ENCODE results near the gene LAIR2.
"Not testable (repeated sequence)": the region's sequence is repeated elsewhere in the genome, so short reads cannot be mapped to it uniquely, and the experiment has no call there.

Gene LAIR2

DNA sequence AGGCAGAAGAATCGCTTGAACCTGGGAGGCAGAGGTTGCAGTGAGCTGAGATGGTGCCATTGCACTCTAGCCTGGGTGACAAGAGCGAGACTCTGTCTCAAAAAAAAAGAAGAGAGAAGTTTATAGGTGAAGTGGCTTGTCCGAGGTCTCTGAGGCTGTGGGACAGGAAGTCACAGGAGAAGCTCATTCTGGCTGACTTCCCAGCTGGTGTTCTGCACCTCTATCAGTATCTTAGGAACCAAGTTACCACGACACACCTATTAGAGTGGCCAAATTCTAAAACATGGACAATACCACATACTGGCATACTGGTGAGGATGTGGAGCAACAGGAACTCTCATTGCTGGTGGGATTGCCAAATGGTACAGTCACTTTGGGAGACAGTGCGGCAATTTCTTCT is 7.3 kb upstream of the LAIR2 start:
- not testable (repeated sequence) for DNase-seq

DNA sequence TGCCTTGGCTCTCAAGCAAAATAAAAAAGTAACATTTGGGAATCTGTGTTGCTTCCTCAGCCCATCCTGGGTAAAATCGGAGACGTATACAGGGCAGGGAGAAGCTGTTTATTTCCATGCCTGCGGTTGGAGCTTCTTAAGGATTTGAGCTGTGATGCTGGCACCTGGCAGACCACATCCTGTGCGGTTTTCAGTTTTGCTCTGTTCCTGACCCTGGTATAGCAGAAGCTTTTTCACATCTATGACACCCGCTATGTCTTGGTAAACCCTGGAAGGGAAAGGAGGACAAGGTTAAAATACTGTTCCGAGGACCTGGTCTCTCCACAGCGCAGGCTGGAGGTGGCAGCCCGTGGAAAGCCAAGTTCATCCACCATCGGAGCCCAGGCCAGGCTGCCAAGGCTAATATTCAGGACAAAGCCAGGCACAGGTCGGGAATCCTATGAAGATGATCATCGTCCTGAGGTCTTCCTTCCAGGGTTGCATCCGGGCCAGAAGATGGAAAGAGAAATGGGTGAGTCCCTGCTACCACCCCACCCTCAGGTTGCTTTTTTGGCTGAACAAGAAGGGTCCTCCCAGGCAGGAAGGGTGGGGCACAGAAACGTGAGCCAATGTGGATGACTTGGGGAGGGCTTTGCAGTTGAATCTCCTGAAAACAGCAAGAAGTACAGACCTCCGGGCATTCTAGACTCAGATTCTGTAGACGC is 4.7 kb upstream of the LAIR2 start:
- not testable (repeated sequence) for DNase-seq

DNA sequence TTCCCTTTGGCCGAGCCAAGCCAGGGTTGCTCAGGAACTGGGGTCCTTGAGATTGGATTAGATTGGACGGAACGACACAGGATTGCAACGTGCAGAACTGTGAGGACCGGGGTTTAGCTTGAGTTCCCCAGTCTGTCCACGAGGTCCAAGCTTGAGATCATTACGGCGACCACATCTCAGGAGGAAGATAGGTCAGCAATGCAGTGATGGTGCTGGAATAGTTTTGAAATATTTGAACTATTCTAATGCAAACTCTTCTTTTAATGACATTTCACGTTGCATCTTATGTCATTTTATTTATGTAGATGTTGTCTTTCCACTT is 4.2 kb upstream of the LAIR2 start:
- DNase-seq = not testable (repeated sequence)

DNA sequence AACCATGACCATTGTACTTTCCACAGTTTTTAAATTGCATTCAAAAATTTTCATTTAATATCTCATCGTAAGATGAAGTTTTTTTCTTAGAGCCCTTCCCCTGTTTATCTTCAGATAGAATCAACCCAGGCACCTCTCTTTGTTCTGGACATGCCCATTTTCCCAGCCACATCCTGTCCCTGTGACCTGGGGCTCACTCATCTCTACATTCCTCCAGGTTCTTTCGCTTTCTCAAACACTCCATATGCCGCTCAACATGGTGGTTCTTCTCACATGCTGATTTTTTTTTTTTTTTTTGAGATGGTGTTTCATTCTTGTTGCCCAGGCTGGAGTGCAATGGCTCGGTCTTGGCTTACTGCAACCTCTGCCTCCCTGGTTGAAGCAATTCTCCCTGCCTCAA is 2.9 kb downstream of the LAIR2 start:
- not testable (repeated sequence) for DNase-seq

DNA sequence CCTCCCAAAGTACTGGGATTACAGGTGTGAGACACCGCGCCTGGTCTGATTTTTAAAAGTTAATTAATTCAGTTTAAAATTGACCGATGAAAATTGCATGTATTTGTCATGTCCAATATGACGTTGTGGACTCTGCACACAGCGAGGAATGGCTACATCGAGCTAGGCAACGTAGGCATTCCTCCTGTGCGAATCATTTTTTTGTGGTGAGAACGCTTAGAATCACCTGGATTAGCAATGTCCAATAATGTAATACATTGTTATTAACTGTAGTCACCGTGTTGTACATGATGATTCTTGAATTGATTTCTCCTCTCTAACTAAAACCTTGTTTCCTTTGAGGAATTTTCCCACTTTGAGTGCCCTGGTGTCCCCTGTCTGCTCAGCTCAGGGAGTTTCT is 3.4 kb downstream of the LAIR2 start:
- no peak for DNase-seq

DNA sequence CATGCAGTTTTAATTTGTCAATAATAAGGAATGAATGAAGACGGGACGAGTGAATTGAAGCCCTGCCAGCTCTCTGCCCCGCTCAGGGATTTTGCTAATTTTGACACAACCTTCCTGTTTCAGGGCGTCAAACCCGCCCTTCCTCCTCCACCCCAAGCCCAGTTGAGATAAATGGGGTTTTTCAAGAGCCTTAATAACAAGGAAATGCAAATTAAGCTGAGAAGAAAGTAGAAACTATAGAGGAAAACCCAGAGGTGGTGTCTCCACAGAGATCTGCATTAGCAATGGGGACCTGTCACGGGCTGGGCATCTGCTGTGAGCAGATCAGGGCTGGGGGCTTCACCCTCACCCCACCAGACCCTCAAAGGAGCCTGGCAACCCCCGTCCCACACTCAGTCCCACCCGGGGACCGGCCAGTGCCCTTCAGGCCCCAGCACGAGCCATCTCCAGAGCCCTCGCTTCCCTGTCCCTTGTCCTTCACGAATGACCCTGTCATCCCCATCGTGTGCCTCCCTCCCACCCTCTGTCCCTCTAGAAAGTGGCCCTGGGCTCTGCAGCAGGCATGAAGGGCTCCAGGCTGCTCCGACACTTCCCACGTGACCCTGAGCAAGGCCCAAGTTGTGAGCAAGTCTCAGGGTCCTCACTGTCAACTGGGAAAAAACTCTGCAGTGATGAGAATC is 4.5 kb downstream of the LAIR2 start:
- not testable (repeated sequence) for DNase-seq

DNA sequence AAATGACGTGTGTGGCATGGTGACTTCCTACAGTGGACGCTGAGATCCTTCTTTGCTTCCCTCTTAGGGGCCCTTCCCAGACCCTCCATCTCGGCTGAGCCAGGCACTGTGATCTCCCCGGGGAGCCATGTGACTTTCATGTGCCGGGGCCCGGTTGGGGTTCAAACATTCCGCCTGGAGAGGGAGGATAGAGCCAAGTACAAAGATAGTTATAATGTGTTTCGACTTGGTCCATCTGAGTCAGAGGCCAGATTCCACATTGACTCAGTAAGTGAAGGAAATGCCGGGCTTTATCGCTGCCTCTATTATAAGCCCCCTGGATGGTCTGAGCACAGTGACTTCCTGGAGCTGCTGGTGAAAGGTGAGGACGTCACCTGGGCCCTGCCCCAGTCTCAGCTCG is 5.2 kb downstream of the LAIR2 start:
- no peak for DNase-seq

DNA sequence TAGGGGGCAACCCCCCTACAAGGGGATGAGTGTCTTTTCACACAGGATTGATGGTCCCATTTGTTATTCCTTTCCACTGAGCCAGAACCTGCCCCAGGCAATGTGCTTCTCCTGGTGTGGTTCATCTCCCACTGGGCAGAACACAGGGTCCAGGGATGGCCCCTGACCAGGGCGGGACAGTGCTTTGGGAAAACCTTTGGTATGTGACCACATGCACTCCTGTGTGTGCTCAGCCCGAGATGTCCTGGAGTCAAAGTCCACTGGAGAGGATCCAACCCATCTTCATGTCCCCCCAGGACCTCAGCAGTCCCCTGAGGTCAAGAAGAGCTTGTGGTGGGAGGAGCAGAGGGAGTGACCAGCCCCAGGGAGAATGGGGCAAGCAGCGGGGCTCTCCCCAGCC is 5.9 kb downstream of the LAIR2 start:
- not testable (repeated sequence) for DNase-seq

DNA sequence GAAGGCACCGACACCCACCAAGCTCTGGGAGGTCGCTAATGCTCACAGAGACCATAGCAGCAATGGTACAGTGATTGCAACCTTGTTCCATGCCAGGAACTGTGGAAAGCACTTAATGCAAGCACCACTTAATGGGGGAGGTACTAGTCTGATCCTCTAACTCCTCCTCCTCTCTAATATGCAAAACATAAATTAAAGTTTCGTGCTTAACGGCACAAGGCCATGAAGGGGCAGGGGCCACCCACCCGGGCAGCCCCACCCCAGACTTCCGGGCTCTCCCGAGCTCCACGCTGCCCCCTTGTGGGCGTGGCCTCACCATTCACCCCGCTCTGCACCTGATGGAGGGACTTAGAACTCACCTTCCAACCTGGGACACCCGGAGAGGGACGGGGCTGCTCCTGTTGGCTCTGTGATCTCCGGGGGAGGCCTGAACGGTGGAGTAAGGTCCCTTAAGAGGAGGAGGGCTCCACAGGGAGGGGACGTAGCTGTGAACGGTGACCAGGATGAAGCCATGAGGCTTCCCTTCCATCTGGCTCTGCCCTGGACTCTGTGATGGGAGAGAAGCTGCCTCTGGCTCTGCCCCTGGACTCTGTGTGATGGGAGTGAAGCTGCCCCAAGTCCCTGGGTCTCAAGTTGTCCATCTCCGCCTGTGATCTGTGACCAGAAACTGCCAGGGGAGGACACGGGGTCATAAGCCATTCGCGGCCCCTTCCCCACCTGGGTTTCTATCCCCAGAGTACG is 6.7 kb downstream of the LAIR2 start:
- DNase-seq = not testable (repeated sequence)

DNA sequence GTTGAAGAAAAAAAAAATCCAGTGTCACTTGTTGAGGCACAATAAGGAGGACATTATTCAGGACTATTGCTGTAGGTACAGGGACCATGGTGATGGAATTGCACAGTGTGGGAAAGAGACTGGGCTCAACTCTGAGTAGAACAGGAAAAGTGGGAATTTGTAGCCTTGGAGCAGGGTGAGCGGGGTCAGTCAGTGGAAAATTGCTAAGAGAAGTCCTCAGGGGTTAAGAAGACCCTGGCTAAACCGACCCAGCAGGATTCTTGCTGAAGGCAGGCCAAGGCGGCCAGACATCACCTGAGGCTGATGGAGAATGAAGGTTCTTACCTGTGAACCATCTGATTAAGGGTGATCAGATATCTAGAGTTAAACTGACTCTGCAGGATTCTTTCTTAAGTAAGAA is 12.5 kb downstream of the LAIR2 start:
- DNase-seq = no peak

DNA sequence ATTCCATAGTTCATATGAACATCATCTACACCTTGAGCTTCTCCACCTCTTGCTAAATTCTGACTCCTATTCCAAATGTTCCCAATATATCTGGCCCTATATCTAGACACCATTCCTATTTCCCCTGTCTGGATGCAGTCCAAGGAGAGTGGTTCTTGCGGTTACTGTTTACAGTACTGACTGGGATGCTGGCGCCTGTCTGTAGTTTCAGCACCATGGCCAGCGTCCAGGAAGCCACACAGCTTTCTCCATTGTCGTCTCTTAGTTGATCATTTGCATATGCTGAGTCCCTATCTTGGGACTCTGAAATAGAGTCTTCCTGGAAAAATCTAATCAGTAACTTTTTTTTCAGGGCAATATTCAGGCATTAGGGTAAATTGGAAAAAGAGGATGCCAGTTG is 14.9 kb downstream of the LAIR2 start:
- DNase-seq = peak; percentile 58

DNA sequence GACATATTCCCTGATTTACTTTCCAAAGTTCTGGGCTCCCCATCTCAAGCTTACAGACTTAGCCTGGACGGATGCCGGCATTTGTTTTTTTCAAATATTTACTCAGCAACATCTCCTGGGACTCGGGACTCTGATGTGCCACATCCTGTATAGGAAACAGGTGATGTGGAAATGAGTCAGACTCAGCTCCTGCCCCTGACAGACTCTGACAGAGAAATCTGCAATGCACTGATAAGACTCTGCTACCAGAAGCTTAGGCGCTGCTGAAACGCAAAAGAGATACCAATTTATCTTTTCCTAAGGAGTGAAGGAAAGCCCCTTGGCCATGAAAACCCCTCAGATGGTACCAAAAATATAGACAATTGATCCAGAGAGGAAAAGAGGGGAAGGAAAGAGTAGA is 16.2 kb downstream of the LAIR2 start:
- DNase-seq = no peak

DNA sequence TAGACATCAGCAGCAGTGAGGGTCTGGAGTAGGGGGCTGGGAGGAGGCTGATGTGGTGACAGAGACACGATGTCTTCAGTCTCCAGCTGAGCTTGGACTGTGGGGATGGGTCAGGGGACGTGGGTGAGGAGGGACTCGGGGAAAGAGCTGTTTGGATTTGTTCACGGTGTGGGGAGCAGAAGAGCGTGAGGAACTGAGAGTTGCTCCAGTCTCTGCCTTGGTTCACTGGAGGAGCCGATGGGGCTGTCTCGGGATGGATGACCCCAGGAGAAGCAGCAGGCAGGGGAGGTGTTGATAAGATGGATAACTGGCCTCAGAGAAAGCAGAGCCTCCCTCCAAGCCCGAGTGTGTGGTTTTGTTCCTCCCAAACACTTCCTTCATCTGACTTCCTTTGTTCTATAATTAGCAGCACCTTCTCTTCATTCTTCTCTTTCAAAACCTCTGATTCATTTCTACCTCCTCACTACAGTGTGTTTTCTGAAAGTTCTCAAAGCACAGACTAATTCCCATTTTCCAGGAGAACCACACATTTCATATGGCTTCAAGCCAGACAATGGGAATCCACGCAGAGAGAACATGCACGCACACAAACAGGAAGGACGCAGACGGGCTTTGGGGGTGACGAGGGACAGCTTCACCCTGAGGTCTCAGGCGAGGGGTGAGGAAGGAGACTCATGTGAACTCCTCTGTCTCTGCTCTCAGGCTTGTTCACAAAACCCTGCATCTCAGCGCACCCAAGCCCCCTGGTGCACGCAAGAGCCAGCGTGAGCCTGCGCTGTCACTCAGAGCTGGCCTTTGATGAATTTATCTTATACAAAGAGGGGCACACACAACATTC is 18.6 kb downstream of the LAIR2 start:
- no peak for DNase-seq

DNA sequence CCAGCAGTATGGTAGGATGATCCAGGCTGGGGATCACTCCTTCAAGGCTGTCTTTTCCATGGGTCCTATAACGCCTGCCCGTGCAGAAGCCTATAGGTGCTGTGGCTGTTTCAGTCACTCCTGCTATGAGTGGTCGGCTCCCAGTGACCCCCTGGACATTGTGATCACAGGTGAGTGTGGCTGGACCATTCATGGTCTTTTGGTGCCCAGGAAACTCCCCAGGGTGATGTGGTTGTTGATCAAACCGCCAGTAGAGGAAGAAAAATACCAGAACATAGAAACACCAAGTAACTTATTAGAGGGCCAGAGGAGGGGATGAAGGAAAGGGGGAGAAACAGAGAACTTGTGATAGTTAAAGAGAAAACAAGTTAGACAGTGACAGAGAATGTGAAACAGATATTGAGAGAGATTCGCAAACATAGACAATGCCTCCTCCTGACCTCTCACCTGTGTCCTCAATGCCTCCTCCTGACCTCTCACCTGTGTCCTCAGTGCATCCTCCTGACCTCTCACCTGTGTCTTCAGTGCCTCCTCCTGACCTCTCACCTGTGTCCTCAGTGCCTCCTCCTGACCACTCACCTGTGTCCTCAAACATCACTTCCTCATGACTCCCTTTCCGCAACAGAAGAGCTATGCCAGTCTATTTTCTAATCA is 19.4 kb downstream of the LAIR2 start:
- no peak for DNase-seq

DNA sequence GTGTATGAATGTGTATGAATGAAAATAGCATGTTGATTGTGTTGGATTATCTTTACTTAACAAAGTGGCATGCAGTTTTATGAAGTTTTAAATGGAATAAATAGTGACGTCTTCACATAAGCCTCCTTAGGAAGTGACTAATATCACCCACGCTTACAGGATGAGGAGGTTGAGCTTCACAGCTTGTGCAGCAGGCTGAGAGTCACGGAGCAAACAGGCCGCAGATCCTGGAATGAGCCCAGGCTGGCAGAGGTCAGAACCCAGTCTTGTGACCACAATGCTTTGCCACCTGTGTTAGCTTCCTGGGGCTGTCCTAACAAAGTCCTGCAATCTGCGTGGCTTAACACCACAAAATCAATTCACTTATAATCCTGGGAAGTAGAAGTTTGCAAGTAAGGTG is 20.8 kb downstream of the LAIR2 start:
- DNase-seq = no peak

DNA sequence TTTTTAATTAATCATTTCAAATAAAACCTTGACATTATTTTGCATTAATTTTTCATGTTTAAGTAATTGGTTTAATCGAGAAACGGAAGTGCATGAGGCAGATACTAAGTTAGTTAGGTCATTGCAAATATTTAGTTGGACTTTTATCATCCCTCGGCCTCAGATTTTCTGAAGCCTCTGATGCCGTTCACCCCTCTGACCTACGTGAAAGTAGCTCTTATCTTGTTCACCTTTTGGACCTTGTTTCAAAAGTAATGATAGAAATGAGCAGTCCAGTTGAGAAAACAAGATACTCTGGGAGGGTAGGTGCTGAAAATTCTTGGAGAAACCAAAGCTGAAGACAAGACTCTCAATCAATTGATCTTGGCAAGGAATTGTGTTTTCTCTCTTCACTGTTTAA is 23.0 kb downstream of the LAIR2 start:
- no peak for DNase-seq

DNA sequence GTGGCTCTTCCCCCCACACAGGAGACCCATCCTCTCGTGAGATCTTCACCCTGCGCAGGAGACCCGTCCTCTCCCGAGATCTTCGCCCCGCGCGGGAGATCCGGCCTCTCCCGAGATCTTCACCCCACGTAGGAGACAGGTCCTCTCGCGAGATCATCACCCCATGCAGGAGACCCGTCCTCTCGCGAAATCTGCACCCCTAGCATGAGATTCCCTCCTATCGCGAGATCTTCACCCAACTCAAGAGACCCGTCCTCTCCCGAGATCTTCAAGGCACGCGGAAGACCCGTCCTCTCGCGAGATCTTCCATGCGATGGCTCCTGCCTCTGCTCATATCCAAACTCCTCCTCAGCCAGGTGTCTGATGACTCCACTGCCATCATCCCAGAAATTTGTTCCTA is 24.3 kb downstream of the LAIR2 start:
- no peak for DNase-seq

DNA sequence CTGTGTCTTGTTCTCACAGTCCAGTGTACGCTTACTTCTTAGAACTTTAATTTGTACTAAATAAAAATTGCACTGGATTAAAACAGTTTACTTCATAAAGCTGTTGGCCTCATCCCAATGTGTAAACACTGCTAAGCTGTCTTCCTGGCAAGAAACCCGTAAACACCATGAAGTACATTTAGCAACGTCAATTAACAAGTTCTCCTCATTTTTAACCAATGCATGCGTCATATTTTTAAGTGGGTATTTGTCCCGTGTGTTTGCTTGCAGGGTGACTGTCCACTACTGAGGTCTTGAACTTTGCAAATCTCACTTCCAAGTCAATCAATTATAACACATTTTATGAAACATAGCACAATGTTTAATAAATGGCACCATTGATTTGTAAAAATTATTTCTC is 28.2 kb downstream of the LAIR2 start:
- DNase-seq = no peak

DNA sequence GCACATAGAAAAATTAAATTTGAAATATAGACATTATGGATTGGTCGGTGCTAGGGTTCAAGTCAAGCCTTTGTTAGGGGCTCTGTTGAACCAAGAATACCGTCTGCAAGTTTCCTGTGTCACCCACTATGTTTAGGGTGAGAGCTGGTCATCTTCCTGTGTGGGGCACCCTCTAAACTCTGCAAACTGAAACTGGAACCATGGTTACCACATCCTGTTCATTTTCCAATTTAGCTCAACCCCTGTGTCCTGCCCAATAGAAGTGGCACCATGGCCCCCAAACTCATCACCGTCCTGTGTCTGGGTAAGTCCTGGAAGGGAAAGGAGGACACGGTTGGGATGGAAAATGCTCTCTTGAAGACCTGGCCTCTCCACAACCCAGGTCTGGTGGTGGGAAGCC is 29.9 kb downstream of the LAIR2 start:
- no peak for DNase-seq

DNA sequence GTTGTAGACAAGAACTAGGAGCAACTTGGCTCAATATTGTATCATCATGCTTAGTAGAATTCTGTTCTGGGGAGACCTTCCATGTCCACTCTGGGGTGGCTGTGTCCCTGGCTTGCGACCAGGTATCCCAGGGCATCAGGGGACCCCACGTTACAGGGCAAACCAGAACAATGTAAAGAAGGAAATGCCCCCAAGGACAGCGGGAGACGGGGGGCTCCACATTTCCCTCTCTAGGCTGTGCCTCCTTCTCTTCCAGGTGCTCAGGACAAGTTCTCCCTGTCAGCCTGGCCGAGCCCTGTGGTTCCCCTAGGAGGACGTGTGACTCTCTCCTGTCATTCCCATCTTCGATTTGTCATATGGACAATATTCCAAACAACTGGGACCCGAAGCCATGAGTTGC is 30.8 kb downstream of the LAIR2 start:
- no peak for DNase-seq

DNA sequence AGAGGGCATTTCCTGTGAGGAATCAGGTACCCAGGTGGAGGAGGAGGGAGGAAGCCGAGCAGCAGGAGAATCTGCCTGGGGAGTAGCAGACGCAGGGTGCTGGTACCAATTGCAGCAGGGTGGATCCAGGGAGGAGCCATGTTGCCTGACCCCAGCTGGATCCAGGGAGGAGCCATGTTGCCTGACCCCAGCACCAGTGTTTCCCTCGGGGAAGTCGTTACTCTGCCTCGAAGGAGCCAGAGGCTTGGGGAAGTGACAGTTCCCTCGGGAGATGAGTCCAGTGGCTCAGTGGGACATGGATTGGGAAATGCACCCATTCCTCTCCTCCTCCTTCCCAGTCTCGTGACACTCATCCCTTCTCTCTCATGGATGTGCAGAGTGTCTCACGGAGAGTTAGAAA is 31.5 kb downstream of the LAIR2 start:
- DNase-seq = no peak

DNA sequence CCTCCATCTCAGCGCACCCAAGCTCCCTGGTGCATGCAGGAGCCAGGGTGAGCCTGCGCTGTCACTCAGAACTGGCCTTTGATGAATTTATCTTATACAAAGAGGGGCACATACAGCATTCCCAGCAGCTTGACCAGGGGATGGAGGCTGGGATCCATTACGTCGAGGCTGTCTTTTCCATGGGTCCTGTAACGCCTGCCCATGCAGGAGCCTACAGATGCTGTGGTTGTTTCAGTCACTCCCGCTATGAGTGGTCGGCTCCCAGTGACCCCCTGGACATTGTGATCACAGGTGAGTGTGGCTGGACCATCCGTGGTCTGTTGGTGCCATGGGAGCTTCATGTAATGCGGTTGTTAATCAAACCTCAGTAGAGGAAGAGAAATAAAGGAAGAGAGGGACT is 33.0 kb downstream of the LAIR2 start:
- DNase-seq = no peak

DNA sequence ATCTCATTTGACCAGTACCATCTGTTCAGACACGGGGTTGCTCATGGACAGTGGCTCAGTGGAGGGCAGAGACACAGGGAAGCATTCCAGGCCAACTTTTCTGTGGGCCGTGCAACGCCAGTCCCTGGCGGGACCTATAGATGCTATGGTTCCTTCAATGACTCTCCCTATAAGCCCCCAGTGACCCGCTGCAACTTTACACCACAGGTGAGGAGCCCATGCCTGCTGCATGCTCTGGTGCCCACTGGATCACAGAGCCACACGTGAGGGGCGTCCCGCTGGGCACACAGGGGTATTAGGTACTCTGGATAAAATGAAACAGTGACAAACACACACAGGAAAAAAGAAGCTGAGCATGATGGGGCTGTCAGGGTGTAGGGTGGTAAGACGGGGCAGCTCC is 34.3 kb downstream of the LAIR2 start:
- no peak for DNase-seq
